ENCODE results near the gene GPR87.

The GPR87 gene

GRCh38 chr3:151351648-151352047 is 35.0 kb upstream of the GPR87 start:
- WGBS: 100% methylated on average over 3 of the region's 4 CpGs
- Histone ChIP-seq H3K9ac (ENCODE audit: low read length) (no peak overlapping the region), H2BK12ac (ENCODE audit: low read length in 2 of 2) (no peak overlapping the region)

GRCh38 chr3:151351219-151351618 is 34.6 kb upstream of the GPR87 start:
- DNase-seq: peak; percentile 26
- WGBS: no CpG with 5 or more reads among the region's 1 CpG
- no peaks in the 10 kb centered on the region for H3K27me3 ChIP-seq (ENCODE audit: control insufficient read depth in 1 of 2, insufficient read depth in 1 of 2, low read length in 2 of 2)
- H3K9me3 ChIP-seq (ENCODE audit: control insufficient read depth, low read length): no peaks in the 10 kb centered on the region
- H3K4me2 ChIP-seq (ENCODE audit: low read length, poor library complexity, severe bottlenecking): no peak overlapping the region
- no peak overlapping the region for H2BK5ac ChIP-seq (ENCODE audit: low read depth, low read length, poor library complexity, severe bottlenecking)
- no peaks in the 10 kb centered on the region for H3K79me1 ChIP-seq (replicated peaks; ENCODE audit: low read length, poor library complexity, severe bottlenecking)
- H3K14ac ChIP-seq (ENCODE audit: low read length in 2 of 2): no peak overlapping the region
- H3K9ac ChIP-seq (ENCODE audit: low read length): no peak overlapping the region
- H2BK12ac ChIP-seq (ENCODE audit: low read length in 2 of 2): no peak overlapping the region
- H3K36me3 ChIP-seq (ENCODE audit: control insufficient read depth in 1 of 2, insufficient read depth in 2 of 2, low read depth in 1 of 2, low read length in 2 of 2): no peaks in the 10 kb centered on the region
- no peak overlapping the region for H4K91ac ChIP-seq (ENCODE audit: low read length)
- H3K18ac ChIP-seq (ENCODE audit: low read depth in 1 of 2, low read length in 2 of 2): no peak overlapping the region
- H3K4ac ChIP-seq (ENCODE audit: low read depth in 1 of 2, low read length in 2 of 2): no peak overlapping the region
- no peak overlapping the region for H4K8ac ChIP-seq (ENCODE audit: low read length)
- H2AFZ ChIP-seq (ENCODE audit: low read depth, low read length): no peak overlapping the region
- H3K4me3 ChIP-seq (ENCODE audit: insufficient read depth in 1 of 2, low read depth in 1 of 2, low read length in 2 of 2): no peak overlapping the region
- H2BK120ac ChIP-seq (ENCODE audit: low read depth, low read length): no peak overlapping the region
- no peak overlapping the region for H2BK15ac ChIP-seq (ENCODE audit: low read depth, poor library complexity, severe bottlenecking)
- no peak overlapping the region for H3K23ac ChIP-seq (ENCODE audit: low read length in 2 of 2)
- no peak overlapping the region for H2AK5ac ChIP-seq (ENCODE audit: low read length, severe bottlenecking)
- no peak overlapping the region for H3K27ac ChIP-seq (ENCODE audit: low read length, poor library complexity, severe bottlenecking)
- no peaks in the 10 kb centered on the region for H3K4me1 ChIP-seq (ENCODE audit: control insufficient read depth, insufficient read depth, low read depth, low read length)

More at GRCh38 chr3:151351648-151352047, 35.0 kb upstream of the GPR87 start:
- Histone ChIP-seq H3K4me3 (ENCODE audit: insufficient read depth in 1 of 2, low read depth in 1 of 2, low read length in 2 of 2) (no peak overlapping the region), H3K14ac (ENCODE audit: low read length in 2 of 2) (no peak overlapping the region), H3K27me3 (ENCODE audit: control insufficient read depth in 1 of 2, insufficient read depth in 1 of 2, low read length in 2 of 2) (no peaks in the 10 kb centered on the region), H3K79me1 (replicated peaks; ENCODE audit: low read length, poor library complexity, severe bottlenecking) (no peaks in the 10 kb centered on the region), H2AK5ac (ENCODE audit: low read length, severe bottlenecking) (no peak overlapping the region), H2AFZ (ENCODE audit: low read depth, low read length) (no peak overlapping the region), H3K27ac (ENCODE audit: low read length, poor library complexity, severe bottlenecking) (no peak overlapping the region), H3K4ac (ENCODE audit: low read depth in 1 of 2, low read length in 2 of 2) (no peak overlapping the region), H3K4me1 (ENCODE audit: control insufficient read depth, insufficient read depth, low read depth, low read length) (no peaks in the 10 kb centered on the region), H4K91ac (ENCODE audit: low read length) (no peak overlapping the region), H2BK15ac (ENCODE audit: low read depth, poor library complexity, severe bottlenecking) (no peak overlapping the region), H4K8ac (ENCODE audit: low read length) (no peak overlapping the region), H3K36me3 (ENCODE audit: control insufficient read depth in 1 of 2, insufficient read depth in 2 of 2, low read depth in 1 of 2, low read length in 2 of 2) (no peaks in the 10 kb centered on the region), H3K23ac (ENCODE audit: low read length in 2 of 2) (no peak overlapping the region), H3K18ac (ENCODE audit: low read depth in 1 of 2, low read length in 2 of 2) (no peak overlapping the region), H2BK5ac (ENCODE audit: low read depth, low read length, poor library complexity, severe bottlenecking) (no peak overlapping the region), H3K4me2 (ENCODE audit: low read length, poor library complexity, severe bottlenecking) (no peak overlapping the region), H2BK120ac (ENCODE audit: low read depth, low read length) (no peak overlapping the region), H3K9me3 (ENCODE audit: control insufficient read depth, low read length) (no peaks in the 10 kb centered on the region)
- no peak for DNase-seq

- H3K4me3 ChIP-seq (ENCODE audit: insufficient read depth in 1 of 2, low read depth in 1 of 2, low read length in 2 of 2): no peak overlapping the region
- no peaks in the 10 kb centered on the region for H3K4me1 ChIP-seq (ENCODE audit: control insufficient read depth, insufficient read depth, low read depth, low read length)
- H3K14ac ChIP-seq (ENCODE audit: low read length in 2 of 2): no peak overlapping the region
- H2BK12ac ChIP-seq (ENCODE audit: low read length in 2 of 2): no peak overlapping the region
- no peak overlapping the region for H2BK15ac ChIP-seq (ENCODE audit: low read depth, poor library complexity, severe bottlenecking)
- no peak overlapping the region for H3K9ac ChIP-seq (ENCODE audit: low read length)
- H3K4me2 ChIP-seq (ENCODE audit: low read length, poor library complexity, severe bottlenecking): no peak overlapping the region
- H3K18ac ChIP-seq (ENCODE audit: low read depth in 1 of 2, low read length in 2 of 2): no peak overlapping the region
- H2AFZ ChIP-seq (ENCODE audit: low read depth, low read length): no peak overlapping the region
- no peak overlapping the region for H2BK120ac ChIP-seq (ENCODE audit: low read depth, low read length)
- no peak overlapping the region for H4K8ac ChIP-seq (ENCODE audit: low read length)
- no peak overlapping the region for H3K27ac ChIP-seq (ENCODE audit: low read length, poor library complexity, severe bottlenecking)
- no peak overlapping the region for H3K4ac ChIP-seq (ENCODE audit: low read depth in 1 of 2, low read length in 2 of 2)
- H2BK5ac ChIP-seq (ENCODE audit: low read depth, low read length, poor library complexity, severe bottlenecking): no peak overlapping the region
- no peaks in the 10 kb centered on the region for H3K27me3 ChIP-seq (ENCODE audit: control insufficient read depth in 1 of 2, insufficient read depth in 1 of 2, low read length in 2 of 2)
- H3K36me3 ChIP-seq (ENCODE audit: control insufficient read depth in 1 of 2, insufficient read depth in 2 of 2, low read depth in 1 of 2, low read length in 2 of 2): no peaks in the 10 kb centered on the region
- H3K9me3 ChIP-seq (ENCODE audit: control insufficient read depth, low read length): no peaks in the 10 kb centered on the region
- no peaks in the 10 kb centered on the region for H3K79me1 ChIP-seq (replicated peaks; ENCODE audit: low read length, poor library complexity, severe bottlenecking)
- DNase-seq: no peak
- H4K91ac ChIP-seq (ENCODE audit: low read length): no peak overlapping the region
- no CpG with 5 or more reads among the region's 1 CpG for WGBS
- no peak overlapping the region for H2AK5ac ChIP-seq (ENCODE audit: low read length, severe bottlenecking)
- H3K23ac ChIP-seq (ENCODE audit: low read length in 2 of 2): no peak overlapping the region
Measured at GRCh38 chr3:151350656-151351055, 34.0 kb upstream of the GPR87 start.

- Histone ChIP-seq H3K27ac (ENCODE audit: low read length, poor library complexity, severe bottlenecking) (no peak overlapping the region), H4K8ac (ENCODE audit: low read length) (no peak overlapping the region), H3K4me3 (ENCODE audit: insufficient read depth in 1 of 2, low read depth in 1 of 2, low read length in 2 of 2) (no peak overlapping the region), H3K4ac (ENCODE audit: low read depth in 1 of 2, low read length in 2 of 2) (no peak overlapping the region), H2AFZ (ENCODE audit: low read depth, low read length) (no peak overlapping the region), H3K23ac (ENCODE audit: low read length in 2 of 2) (no peak overlapping the region), H3K14ac (ENCODE audit: low read length in 2 of 2) (no peak overlapping the region), H4K91ac (ENCODE audit: low read length) (no peak overlapping the region), H3K27me3 (ENCODE audit: control insufficient read depth in 1 of 2, insufficient read depth in 1 of 2, low read length in 2 of 2) (no peaks in the 10 kb centered on the region), H3K9me3 (ENCODE audit: control insufficient read depth, low read length) (no peaks in the 10 kb centered on the region), H3K79me1 (replicated peaks; ENCODE audit: low read length, poor library complexity, severe bottlenecking) (no peaks in the 10 kb centered on the region), H2BK5ac (ENCODE audit: low read depth, low read length, poor library complexity, severe bottlenecking) (no peak overlapping the region), H3K36me3 (ENCODE audit: control insufficient read depth in 1 of 2, insufficient read depth in 2 of 2, low read depth in 1 of 2, low read length in 2 of 2) (no peaks in the 10 kb centered on the region), H3K4me1 (ENCODE audit: control insufficient read depth, insufficient read depth, low read depth, low read length) (no peaks in the 10 kb centered on the region), H3K18ac (ENCODE audit: low read depth in 1 of 2, low read length in 2 of 2) (no peak overlapping the region), H3K9ac (ENCODE audit: low read length) (no peak overlapping the region), H2BK12ac (ENCODE audit: low read length in 2 of 2) (no peak overlapping the region), H2BK15ac (ENCODE audit: low read depth, poor library complexity, severe bottlenecking) (no peak overlapping the region), H3K4me2 (ENCODE audit: low read length, poor library complexity, severe bottlenecking) (no peak overlapping the region), H2BK120ac (ENCODE audit: low read depth, low read length) (no peak overlapping the region), H2AK5ac (ENCODE audit: low read length, severe bottlenecking) (no peak overlapping the region)
- 86% methylated on average over 3 of the region's 6 CpGs for WGBS
- DNase-seq: no peak
Measured at GRCh38 chr3:151347432-151347831, 30.8 kb upstream of the GPR87 start.
